Neural progenitor cell (in vitro differentiated cells): ENCODE measurements around the gene SCG2. TPM values are rescaled to one million over a fixed set of nuclear protein-coding genes. Genes with fewer than 3 reads are reported as not detected.

ENCODE experiments used
- DNase-seq: peaks from one replicate; pipeline ENCODE4 v3.0.0-alpha.2; 2016; ENCODE audit warnings: low spot score
- H2AFZ ChIP-seq: fragments of 200-600 bp; sonication (generic); replicated peaks from 2 replicates; pipeline ENCODE4 v1.6.1; 2016; ENCODE audit warnings: antibody characterized with exemption
- H3F3A ChIP-seq: fragments of 200-600 bp; sonication (generic); 2 replicates; pipeline ENCODE4 v1.6.1; 2016; ENCODE audit warnings: antibody characterized with exemption, low read depth
- H3K27ac ChIP-seq: fragments of 200-600 bp; sonication (generic); 2 replicates; pipeline ENCODE4 v1.5.1; 2016; ENCODE audit warnings: mild to moderate bottlenecking
- H3K27me3 ChIP-seq: fragments of 200-600 bp; sonication (generic); 2 replicates; pipeline ENCODE4 v1.6.1; 2016; ENCODE audit warnings: mild to moderate bottlenecking, moderate library complexity
- H3K36me3 ChIP-seq: fragments of 200-600 bp; sonication (generic); 2 replicates; pipeline ENCODE4 v1.5.1; 2016
- H3K4me1 ChIP-seq: fragments of 200-600 bp; sonication (generic); 2 replicates; pipeline ENCODE4 v1.6.1; 2016; ENCODE audit warnings: mixed run types
- H3K4me2 ChIP-seq: fragments of 200-600 bp; sonication (generic); 2 replicates; pipeline ENCODE4 v1.6.1; 2016
- H3K4me3 ChIP-seq: fragments of 200-600 bp; sonication (generic); 2 replicates; pipeline ENCODE4 v1.5.1; 2016
- H3K79me2 ChIP-seq: fragments of 200-600 bp; sonication (generic); 2 replicates; pipeline ENCODE4 v1.6.1; 2016; ENCODE audit warnings: low read depth
- H3K9ac ChIP-seq: fragments of 200-600 bp; sonication (generic); 2 replicates; pipeline ENCODE4 v1.6.1; 2016
- H3K9me3 ChIP-seq: fragments of 200-600 bp; sonication (generic); 2 replicates; pipeline ENCODE4 v1.5.1; 2016; ENCODE audit warnings: low read depth
- H4K20me1 ChIP-seq: fragments of 200-600 bp; sonication (generic); 2 replicates; pipeline ENCODE4 v1.6.1; 2016; ENCODE audit warnings: low read depth
- H3K27ac Mint-ChIP-seq: 3 replicates; pipeline ENCODE4 v1.8.0; 2021; ENCODE audit warnings: mixed read lengths
- H3K27me3 Mint-ChIP-seq: 2 replicates; pipeline ENCODE4 v1.8.0; 2022; ENCODE audit warnings: low read depth, mild to moderate bottlenecking, inconsistent platforms, moderate library complexity, mixed read lengths; ENCODE audit not compliant: insufficient read depth
- H3K36me3 Mint-ChIP-seq: 3 replicates; pipeline ENCODE4 v1.8.0; 2021; ENCODE audit warnings: mixed read lengths
- H3K4me1 Mint-ChIP-seq: 3 replicates; pipeline ENCODE4 v1.8.0; 2021; ENCODE audit warnings: mixed read lengths
- H3K4me3 Mint-ChIP-seq: 3 replicates; pipeline ENCODE4 v1.8.0; 2021; ENCODE audit warnings: mild to moderate bottlenecking, moderate library complexity, mixed read lengths
- H3K9me3 Mint-ChIP-seq: 3 replicates; pipeline ENCODE4 v1.8.0; 2020; ENCODE audit warnings: mixed read lengths
- CTCF ChIP-seq: fragments of 200-600 bp; sonication (generic); IDR thresholded peaks from 2 replicates; pipeline ENCODE4 v1.5.1; 2017; ENCODE audit warnings: antibody characterized with exemption, mild to moderate bottlenecking
- EZH2 ChIP-seq: fragments of 200-600 bp; sonication (generic); IDR thresholded peaks from 2 replicates; pipeline ENCODE4 v1.6.1; 2017; ENCODE audit warnings: antibody characterized with exemption, mild to moderate bottlenecking, moderate library complexity
- EZH2phosphoT487 ChIP-seq: fragments of 200-600 bp; sonication (generic); IDR thresholded peaks from 2 replicates; pipeline ENCODE4 v1.6.1; 2017; ENCODE audit warnings: antibody characterized with exemption
- total RNA-seq: library from RNA; depleted of rRNA; stranded (reverse); fragments of >200 nt; gene quantifications from 2 replicates; pipeline ENCODE4 v1.2.3, GENCODE V29; 2015; ENCODE audit warnings: low replicate concordance

SCG2 gene
- total RNA-seq, 1 donor from 2014 or later = 0.04 TPM

- Mint-ChIP-seq H3K4me3 (peak overlapping the region; percentile 84), H3K27me3 (peaks cover 16% of the 10 kb centered on the region), H3K4me1 (peaks cover 25% of the 10 kb centered on the region), H3K36me3 (no peaks in the 10 kb centered on the region), H3K27ac (no peak overlapping the region), H3K9me3 (no peaks in the 10 kb centered on the region)
- Histone ChIP-seq H3K27ac (no peak overlapping the region), H3K79me2 (no peaks in the 10 kb centered on the region), H3K4me2 (peak overlapping the region; percentile 74), H3K9me3 (no peaks in the 10 kb centered on the region), H3K4me1 (peaks cover 10% of the 10 kb centered on the region), H3K9ac (no peak overlapping the region), H4K20me1 (peaks cover 2% of the 10 kb centered on the region), H3K4me3 (peak overlapping the region; percentile 38), H3K27me3 (peaks cover 79% of the 10 kb centered on the region), H3K36me3 (no peaks in the 10 kb centered on the region), H3F3A (peaks cover 11% of the 10 kb centered on the region), H2AFZ (no peak overlapping the region)
- no peak for DNase-seq
- no peak for TF ChIP-seq EZH2phosphoT487
- no peak for TF ChIP-seq CTCF
- no peak for TF ChIP-seq EZH2
Observed at GRCh38 chr2:223612501-223612900, 10.3 kb upstream of the SCG2 start.

- H3K27ac Mint-ChIP-seq = no peak overlapping the region
- peaks cover 16% of the 10 kb centered on the region for H3K27me3 Mint-ChIP-seq
- Histone ChIP-seq H3K4me3 (no peak overlapping the region), H3K27me3 (peaks cover 64% of the 10 kb centered on the region), H3K27ac (no peak overlapping the region), H3K36me3 (no peaks in the 10 kb centered on the region), H3K9ac (no peak overlapping the region), H3K79me2 (no peaks in the 10 kb centered on the region), H4K20me1 (no peaks in the 10 kb centered on the region), H3K4me1 (peaks cover 8% of the 10 kb centered on the region), H3K4me2 (no peak overlapping the region), H3F3A (peaks cover 8% of the 10 kb centered on the region), H2AFZ (no peak overlapping the region), H3K9me3 (no peaks in the 10 kb centered on the region)
- no peak for DNase-seq
- TF ChIP-seq EZH2phosphoT487 (no peak), EZH2 (no peak), CTCF (no peak)
- peaks cover 21% of the 10 kb centered on the region for H3K4me1 Mint-ChIP-seq
- H3K4me3 Mint-ChIP-seq = no peak overlapping the region
- H3K9me3 Mint-ChIP-seq = no peaks in the 10 kb centered on the region
- no peaks in the 10 kb centered on the region for H3K36me3 Mint-ChIP-seq
Observed at GRCh38 chr2:223611061-223611460, 8.9 kb upstream of the SCG2 start.

- Histone ChIP-seq H3K27me3 (peaks cover 47% of the 10 kb centered on the region), H3K79me2 (no peaks in the 10 kb centered on the region), H4K20me1 (no peaks in the 10 kb centered on the region), H3F3A (no peaks in the 10 kb centered on the region), H3K9ac (no peak overlapping the region), H3K36me3 (no peaks in the 10 kb centered on the region), H3K27ac (no peak overlapping the region), H3K4me1 (no peaks in the 10 kb centered on the region), H3K4me3 (no peak overlapping the region), H2AFZ (no peak overlapping the region), H3K4me2 (no peak overlapping the region), H3K9me3 (no peaks in the 10 kb centered on the region)
- Mint-ChIP-seq H3K4me3 (no peak overlapping the region), H3K9me3 (no peaks in the 10 kb centered on the region), H3K27ac (no peak overlapping the region), H3K36me3 (no peaks in the 10 kb centered on the region), H3K27me3 (no peaks in the 10 kb centered on the region), H3K4me1 (peaks cover 7% of the 10 kb centered on the region)
- TF ChIP-seq CTCF (no peak), EZH2phosphoT487 (no peak), EZH2 (no peak)
- no peak for DNase-seq
Observed at GRCh38 chr2:223607476-223607875, 5.3 kb upstream of the SCG2 start.
